ENCODE results near the gene HOXA1.

HOXA1 gene

DNA sequence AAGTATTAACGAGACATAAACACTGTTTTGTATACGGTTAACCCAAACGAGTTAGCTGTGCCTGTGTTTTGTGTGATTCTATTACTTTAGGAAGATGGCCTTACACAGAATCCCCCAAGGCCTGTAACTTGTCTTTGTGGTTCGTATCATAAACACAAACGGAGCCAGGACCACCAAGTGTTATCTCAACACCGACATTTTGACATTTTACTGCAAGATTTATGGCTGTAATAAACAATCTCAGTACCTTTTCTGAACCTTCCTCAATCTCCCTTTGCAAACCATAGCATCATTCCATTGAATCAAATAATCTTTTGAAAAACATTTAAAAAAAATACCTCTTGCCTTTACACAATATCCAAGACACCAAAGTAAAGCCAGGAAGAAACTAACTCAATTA lies 37.2 kb upstream of the HOXA1 start:
- Histone ChIP-seq H3K9ac (ENCODE audit: low read length) (no peak overlapping the region), H4K20me1 (ENCODE audit: insufficient read depth, low read length) (no peaks in the 10 kb centered on the region), H2AFZ (ENCODE audit: low read length) (no peak overlapping the region), H3K4me1 (ENCODE audit: insufficient read depth, low read length, severe bottlenecking) (no peaks in the 10 kb centered on the region), H3K4me3 (ENCODE audit: low read depth, low read length, poor library complexity, severe bottlenecking) (no peak overlapping the region), H3K27me3 (ENCODE audit: insufficient read depth, low read length) (no peaks in the 10 kb centered on the region), H3K79me2 (ENCODE audit: insufficient read depth, low read length) (no peaks in the 10 kb centered on the region), H3K36me3 (ENCODE audit: insufficient read depth, low read length) (no peaks in the 10 kb centered on the region), H3F3A (ENCODE audit: insufficient read depth, low read length) (no peaks in the 10 kb centered on the region), H3K4me2 (ENCODE audit: low read length) (no peak overlapping the region), H3K9me2 (ENCODE audit: low read depth, low read length) (no peaks in the 10 kb centered on the region), H3K9me3 (ENCODE audit: low read length) (no peaks in the 10 kb centered on the region), H3K27ac (ENCODE audit: low read depth, low read length, poor library complexity, severe bottlenecking) (no peak overlapping the region)
- no peak for TF ChIP-seq EZH2 (IDR thresholded peaks at IDR 0.05; ENCODE audit: borderline replicate concordance, low read length)
- TF ChIP-seq, protein P1, sequence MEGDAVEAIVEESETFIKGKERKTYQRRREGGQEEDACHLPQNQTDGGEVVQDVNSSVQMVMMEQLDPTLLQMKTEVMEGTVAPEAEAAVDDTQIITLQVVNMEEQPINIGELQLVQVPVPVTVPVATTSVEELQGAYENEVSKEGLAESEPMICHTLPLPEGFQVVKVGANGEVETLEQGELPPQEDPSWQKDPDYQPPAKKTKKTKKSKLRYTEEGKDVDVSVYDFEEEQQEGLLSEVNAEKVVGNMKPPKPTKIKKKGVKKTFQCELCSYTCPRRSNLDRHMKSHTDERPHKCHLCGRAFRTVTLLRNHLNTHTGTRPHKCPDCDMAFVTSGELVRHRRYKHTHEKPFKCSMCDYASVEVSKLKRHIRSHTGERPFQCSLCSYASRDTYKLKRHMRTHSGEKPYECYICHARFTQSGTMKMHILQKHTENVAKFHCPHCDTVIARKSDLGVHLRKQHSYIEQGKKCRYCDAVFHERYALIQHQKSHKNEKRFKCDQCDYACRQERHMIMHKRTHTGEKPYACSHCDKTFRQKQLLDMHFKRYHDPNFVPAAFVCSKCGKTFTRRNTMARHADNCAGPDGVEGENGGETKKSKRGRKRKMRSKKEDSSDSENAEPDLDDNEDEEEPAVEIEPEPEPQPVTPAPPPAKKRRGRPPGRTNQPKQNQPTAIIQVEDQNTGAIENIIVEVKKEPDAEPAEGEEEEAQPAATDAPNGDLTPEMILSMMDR (IDR thresholded peaks at IDR 0.05; ENCODE audit: low read length) = no peak

DNA sequence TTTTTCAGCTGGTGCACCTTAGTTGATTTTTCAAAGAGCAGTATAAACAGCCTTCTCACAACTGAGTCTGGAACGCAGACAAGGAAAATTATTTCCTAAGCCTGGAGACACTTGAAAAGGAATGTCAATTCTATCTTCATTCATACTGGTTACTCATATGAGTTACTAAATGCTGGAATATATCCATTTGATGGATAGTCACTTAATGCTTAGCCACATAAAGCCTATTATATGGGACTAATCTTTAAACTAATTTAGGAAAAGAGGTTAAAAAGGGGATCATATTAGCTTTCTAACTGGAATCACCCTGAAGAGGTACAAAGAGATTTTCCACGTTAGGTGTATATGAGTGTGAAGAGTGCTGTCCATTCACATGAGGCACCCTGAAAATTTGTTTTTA lies 36.4 kb upstream of the HOXA1 start:
- Histone ChIP-seq H3F3A (ENCODE audit: insufficient read depth, low read length) (no peaks in the 10 kb centered on the region), H3K4me1 (ENCODE audit: insufficient read depth, low read length, severe bottlenecking) (no peaks in the 10 kb centered on the region), H3K27me3 (ENCODE audit: insufficient read depth, low read length) (no peaks in the 10 kb centered on the region), H3K27ac (ENCODE audit: low read depth, low read length, poor library complexity, severe bottlenecking) (no peak overlapping the region), H3K9me3 (ENCODE audit: low read length) (no peaks in the 10 kb centered on the region), H3K36me3 (ENCODE audit: insufficient read depth, low read length) (no peaks in the 10 kb centered on the region), H3K4me3 (ENCODE audit: low read depth, low read length, poor library complexity, severe bottlenecking) (no peak overlapping the region), H4K20me1 (ENCODE audit: insufficient read depth, low read length) (no peaks in the 10 kb centered on the region), H3K9me2 (ENCODE audit: low read depth, low read length) (no peaks in the 10 kb centered on the region), H3K4me2 (ENCODE audit: low read length) (no peak overlapping the region), H2AFZ (ENCODE audit: low read length) (no peak overlapping the region), H3K9ac (ENCODE audit: low read length) (no peak overlapping the region), H3K79me2 (ENCODE audit: insufficient read depth, low read length) (no peaks in the 10 kb centered on the region)
- TF ChIP-seq, protein P1 (IDR thresholded peaks at IDR 0.05; ENCODE audit: low read length) = no peak
- no peak for TF ChIP-seq EZH2 (IDR thresholded peaks at IDR 0.05; ENCODE audit: borderline replicate concordance, low read length)

DNA sequence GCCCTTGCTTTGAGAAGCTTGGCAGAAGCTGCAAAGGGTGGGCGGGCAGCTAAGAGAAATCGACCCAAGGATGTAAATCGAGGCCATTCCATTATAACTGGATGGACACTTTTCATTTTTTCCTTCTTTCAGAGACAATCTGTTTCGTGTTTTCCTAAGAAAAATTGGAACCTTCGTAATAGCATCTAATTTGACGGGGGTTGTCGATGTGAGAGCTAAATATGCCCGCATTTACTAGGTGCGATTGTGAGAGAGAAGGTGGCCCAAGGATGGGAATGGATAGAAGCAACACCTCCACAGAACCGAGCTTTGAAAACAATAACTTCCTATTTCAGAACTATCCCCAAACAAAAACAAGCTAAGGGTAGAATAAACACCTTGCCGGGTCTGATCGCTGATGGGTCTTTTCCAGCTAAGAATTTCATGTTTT lies 35.6 kb upstream of the HOXA1 start:
- Histone ChIP-seq H3K27me3 (ENCODE audit: insufficient read depth, low read length) (no peaks in the 10 kb centered on the region), H3K36me3 (ENCODE audit: insufficient read depth, low read length) (no peaks in the 10 kb centered on the region), H3K27ac (ENCODE audit: low read depth, low read length, poor library complexity, severe bottlenecking) (no peak overlapping the region), H3K4me3 (ENCODE audit: low read depth, low read length, poor library complexity, severe bottlenecking) (no peak overlapping the region), H4K20me1 (ENCODE audit: insufficient read depth, low read length) (no peaks in the 10 kb centered on the region), H2AFZ (ENCODE audit: low read length) (no peak overlapping the region), H3K9me2 (ENCODE audit: low read depth, low read length) (no peaks in the 10 kb centered on the region), H3K79me2 (ENCODE audit: insufficient read depth, low read length) (no peaks in the 10 kb centered on the region), H3K4me1 (ENCODE audit: insufficient read depth, low read length, severe bottlenecking) (no peaks in the 10 kb centered on the region), H3F3A (ENCODE audit: insufficient read depth, low read length) (no peaks in the 10 kb centered on the region), H3K9me3 (ENCODE audit: low read length) (no peaks in the 10 kb centered on the region), H3K9ac (ENCODE audit: low read length) (no peak overlapping the region), H3K4me2 (ENCODE audit: low read length) (no peak overlapping the region)
- TF ChIP-seq EZH2 (IDR thresholded peaks at IDR 0.05; ENCODE audit: borderline replicate concordance, low read length) = no peak
- TF ChIP-seq, protein P1 (IDR thresholded peaks at IDR 0.05; ENCODE audit: low read length) = no peak
